Loucy (cell line): ENCODE results near the gene VWA8.

Source experiments
- CTCF ChIP-seq: fragments of 200-600 bp; sonication (generic); conservative IDR thresholded peaks from 2 replicates; pipeline ENCODE4 v1.5.1; 2014; ENCODE audit warnings: mild to moderate bottlenecking, antibody characterized with exemption, low read length
- EZH2phosphoT487 ChIP-seq: fragments of 200-600 bp; IDR thresholded peaks from 2 replicates; pipeline ENCODE4 v1.6.1; 2018; ENCODE audit warnings: antibody characterized with exemption, mild to moderate bottlenecking, moderate library complexity, borderline replicate concordance

- TF ChIP-seq CTCF: no peak
- TF ChIP-seq EZH2phosphoT487: no peak
Measured at GRCh38 chr13:41954226-41954625, 6.7 kb downstream of the VWA8 start.
